Measurements from ENCODE around the gene RAB3GAP1.
"Not testable (repeated sequence)": the region's sequence is repeated elsewhere in the genome, so short reads cannot be mapped to it uniquely, and the experiment has no call there.

GRCh38 chr2:135089597-135089996 lies 37.5 kb downstream of the RAB3GAP1 start:
- not testable (repeated sequence) for TF ChIP-seq CTCF (conservative IDR thresholded peaks at IDR 0.05; ENCODE audit: low read depth, low read length); POLR2A (IDR thresholded peaks at IDR 0.05; ENCODE audit: low read depth, low read length); MXI1 (IDR thresholded peaks at IDR 0.05; ENCODE audit: borderline replicate concordance, low read depth, low read length); FOS (IDR thresholded peaks at IDR 0.05; ENCODE audit: low read depth, low read length); USF2 (IDR thresholded peaks at IDR 0.05; ENCODE audit: low read depth, low read length); RFX5 (IDR thresholded peaks at IDR 0.05; ENCODE audit: low read depth, low read length); BHLHE40 (IDR thresholded peaks at IDR 0.05; ENCODE audit: low read depth, low read length); MAFK (IDR thresholded peaks at IDR 0.05; ENCODE audit: low read depth, low read length); CEBPB (IDR thresholded peaks at IDR 0.05; ENCODE audit: low read depth, low read length); RAD21 (IDR thresholded peaks at IDR 0.05; ENCODE audit: low read length)
